ENCODE results near the gene BRD3. TPM values are rescaled to one million over a fixed set of nuclear protein-coding genes. Genes with fewer than 3 reads are reported as not detected.
"Not testable (repeated sequence)": the region's sequence is repeated elsewhere in the genome, so short reads cannot be mapped to it uniquely, and the experiment has no call there.

BRD3 gene
- polyA plus RNA-seq, 3 donors, result 45.0 to 52.4 (median 46.4) TPM

DNA sequence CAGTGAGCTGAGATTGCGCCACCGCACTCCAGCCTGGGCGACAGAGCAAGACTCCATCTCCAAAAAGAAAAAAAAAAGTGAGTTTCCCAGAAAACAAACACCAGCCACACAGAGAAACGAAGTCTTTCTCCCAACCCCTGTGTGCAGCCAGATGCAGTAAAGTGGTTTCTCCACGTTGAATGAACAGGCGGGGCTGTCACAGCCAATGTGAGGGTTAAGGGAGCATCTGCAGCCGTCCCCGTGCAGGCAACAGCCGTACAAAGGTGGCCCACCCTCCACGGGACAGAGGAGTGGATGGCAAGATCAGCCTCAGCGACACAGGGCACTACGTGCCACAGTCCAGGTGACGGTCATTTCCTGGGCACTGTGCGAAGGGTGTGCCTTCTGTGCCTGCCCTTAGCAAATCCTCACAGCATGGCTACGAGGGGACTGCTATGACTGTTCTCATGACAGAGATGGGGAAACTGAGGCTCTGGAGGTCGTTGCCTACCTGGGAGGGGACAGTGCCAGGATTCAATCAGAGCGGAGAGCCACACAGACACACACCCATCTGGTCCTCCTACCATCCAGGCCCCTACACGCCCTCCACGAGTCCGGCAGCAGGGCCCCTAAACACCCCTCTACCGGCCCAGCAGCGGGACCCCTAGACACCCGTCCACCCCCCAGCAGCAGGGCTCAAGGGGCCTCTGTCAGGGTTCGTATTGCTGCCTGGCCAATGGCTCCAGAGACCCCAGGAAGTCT lies 78.0 kb downstream of the BRD3 start:
- DNase-seq (ENCODE audit: extremely low read depth in 1 of 11, low read depth in 9 of 11, low spot score in 4 of 11), result no peak

DNA sequence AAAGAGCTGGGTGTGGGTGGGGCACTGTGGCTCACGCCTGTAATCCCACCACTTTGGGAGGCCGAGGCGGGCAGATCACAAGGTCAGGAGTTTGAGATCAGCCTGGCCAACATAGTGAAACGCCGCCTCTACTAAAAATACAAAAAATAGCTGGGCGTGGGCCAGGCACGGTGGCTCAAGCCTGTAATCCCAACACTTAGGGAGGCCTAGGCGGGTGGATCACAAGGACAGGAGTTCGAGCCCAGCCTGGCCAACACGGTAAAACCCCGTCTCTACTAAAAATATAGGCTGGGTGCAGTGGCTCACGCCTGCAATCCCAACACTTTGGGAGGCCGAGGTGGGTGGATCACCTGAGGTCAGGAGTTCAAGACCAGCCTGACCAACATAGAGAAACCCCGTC lies 79.1 kb downstream of the BRD3 start:
- not testable (repeated sequence) for DNase-seq (ENCODE audit: extremely low read depth in 1 of 11, low read depth in 9 of 11, low spot score in 4 of 11)

DNA sequence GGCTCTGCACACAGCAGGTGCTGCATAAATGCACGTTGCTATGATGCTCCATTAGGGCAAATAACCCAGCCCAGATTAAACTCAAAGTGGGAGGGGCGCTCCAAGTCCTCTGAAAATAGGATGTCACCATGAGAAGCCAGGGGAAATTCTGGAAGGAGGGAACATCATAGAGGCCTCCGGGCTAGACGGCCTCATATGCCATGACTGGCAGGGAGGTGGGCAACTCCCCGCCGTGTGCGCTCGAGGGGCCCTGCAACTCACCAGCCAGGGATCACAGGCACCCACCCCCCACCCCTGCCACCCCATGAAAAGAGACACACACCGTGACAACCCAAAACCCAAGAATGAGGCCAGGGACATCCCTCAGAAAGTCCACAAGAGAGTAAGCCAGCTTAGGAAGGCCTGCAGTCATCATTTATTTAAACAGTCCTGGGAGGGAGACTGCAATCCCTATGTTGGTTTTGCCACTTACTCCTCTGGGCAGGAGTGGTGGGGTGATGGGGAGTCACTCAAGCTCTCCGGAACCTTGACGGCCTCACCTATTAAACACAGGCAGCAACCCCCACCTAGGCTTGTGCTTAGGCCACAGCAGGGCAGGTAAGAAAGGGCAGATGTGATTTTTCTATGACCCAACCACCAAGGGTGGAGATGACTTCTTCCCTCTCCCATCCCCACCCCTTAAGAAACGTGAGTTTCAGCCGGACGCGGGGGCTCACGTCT lies 79.7 kb downstream of the BRD3 start:
- DNase-seq (ENCODE audit: extremely low read depth in 1 of 11, low read depth in 9 of 11, low spot score in 4 of 11), result no peak

DNA sequence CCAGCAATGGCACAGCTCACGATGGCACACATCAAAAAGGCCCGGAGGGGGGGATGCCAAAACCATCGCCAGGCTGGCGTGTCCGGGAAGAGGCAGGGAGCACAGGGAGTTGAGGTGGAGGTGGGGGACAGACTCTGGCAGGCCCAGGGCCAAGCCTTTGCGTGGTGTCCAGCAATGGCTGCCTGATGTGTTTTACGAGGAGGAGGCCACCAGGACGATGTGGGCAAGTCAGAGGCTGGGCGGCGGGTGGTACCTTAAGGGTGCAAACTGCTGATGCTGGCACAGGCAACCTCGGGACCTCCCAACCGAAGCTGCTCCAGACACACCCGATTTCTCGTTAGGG lies 80.4 kb downstream of the BRD3 start:
- no peak for DNase-seq (ENCODE audit: extremely low read depth in 1 of 11, low read depth in 9 of 11, low spot score in 4 of 11)

DNA sequence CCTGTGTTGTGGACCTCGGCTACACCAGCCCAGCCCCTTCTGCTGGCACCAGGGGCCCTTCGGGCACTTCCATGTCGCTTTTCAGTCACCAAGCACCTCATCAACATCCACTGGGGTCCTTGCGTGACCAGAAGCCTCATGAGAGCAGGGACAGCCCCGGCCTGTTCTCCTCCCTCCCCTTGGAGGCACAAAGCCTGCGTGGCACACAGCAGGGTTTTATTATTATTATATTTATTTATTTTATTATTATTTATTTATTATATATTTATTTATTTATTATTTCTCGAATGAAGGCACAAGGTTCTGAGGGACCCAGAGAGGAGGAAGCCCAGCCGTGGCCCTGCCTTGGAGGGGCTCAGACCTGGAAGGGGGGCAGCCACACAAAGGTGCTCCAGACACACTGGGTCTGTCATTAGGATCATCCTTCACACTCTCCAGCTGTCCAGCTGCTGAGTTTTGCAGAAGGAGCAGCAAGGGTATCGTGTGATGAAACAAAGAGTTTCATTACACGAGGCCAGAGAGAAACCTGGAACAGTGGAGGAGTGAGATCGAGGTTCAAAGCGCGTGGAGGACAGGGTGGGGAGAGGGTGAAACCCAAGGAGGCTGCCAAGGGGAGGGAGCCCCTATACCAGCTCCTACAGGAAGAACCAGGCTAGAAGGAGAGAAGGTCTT lies 80.9 kb downstream of the BRD3 start:
- DNase-seq (ENCODE audit: extremely low read depth in 1 of 11, low read depth in 9 of 11, low spot score in 4 of 11), result no peak

DNA sequence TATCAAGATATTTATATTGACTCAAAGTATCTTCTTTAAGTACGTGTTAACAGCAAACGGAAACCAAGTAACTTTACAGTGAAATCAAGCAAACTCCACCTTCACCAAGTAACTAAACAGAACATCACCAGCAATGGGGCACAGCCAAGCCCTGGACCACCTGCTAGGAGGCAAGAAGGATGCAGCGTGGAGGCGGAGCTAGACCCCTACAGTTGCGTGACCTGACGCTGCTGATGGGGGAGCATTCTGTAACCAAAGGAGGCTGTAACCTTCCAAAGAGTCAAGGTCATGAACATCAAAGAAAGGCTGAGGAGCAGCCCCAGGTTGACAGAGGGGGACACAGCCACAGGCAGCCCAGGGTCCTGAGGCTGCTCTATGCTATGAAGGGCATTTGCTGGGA lies 81.8 kb downstream of the BRD3 start:
- no peak for DNase-seq (ENCODE audit: extremely low read depth in 1 of 11, low read depth in 9 of 11, low spot score in 4 of 11)

DNA sequence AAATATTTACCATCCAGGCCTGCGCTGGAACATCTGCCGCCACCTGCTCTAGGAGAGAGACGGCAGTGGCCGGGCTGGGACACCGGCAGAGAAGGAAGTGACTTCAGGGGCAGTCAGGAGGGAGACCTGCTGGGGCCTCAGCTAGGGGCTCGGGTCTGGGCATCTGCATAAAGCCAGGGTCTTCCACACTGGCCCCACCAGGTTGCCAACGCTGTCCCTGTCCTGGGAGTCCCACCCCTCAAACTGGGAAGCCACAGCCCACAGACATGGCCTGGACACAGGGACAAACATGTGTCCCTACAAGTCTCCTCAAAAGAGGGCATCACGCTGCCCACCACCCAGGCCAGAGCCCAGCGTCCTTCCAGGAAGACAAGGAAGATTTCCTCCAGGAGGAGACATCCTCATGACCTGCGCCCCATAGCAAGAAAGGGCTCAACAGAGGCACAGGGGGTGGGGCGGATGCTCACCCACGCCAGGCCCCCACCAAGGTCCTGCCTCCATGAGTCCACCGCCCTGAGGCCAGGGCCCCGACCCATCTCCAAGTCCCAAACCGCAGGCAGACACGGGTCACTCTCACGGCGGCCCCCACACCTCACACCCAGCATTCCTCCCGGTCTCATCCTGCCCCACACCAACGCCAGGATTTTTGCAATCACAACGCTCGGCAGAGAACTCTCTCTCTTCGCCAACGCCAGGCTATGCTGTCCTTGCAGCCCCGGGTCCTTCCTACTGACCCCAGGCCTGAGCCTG lies 84.7 kb downstream of the BRD3 start:
- DNase-seq (ENCODE audit: extremely low read depth in 1 of 11, low read depth in 9 of 11, low spot score in 4 of 11), result no peak

DNA sequence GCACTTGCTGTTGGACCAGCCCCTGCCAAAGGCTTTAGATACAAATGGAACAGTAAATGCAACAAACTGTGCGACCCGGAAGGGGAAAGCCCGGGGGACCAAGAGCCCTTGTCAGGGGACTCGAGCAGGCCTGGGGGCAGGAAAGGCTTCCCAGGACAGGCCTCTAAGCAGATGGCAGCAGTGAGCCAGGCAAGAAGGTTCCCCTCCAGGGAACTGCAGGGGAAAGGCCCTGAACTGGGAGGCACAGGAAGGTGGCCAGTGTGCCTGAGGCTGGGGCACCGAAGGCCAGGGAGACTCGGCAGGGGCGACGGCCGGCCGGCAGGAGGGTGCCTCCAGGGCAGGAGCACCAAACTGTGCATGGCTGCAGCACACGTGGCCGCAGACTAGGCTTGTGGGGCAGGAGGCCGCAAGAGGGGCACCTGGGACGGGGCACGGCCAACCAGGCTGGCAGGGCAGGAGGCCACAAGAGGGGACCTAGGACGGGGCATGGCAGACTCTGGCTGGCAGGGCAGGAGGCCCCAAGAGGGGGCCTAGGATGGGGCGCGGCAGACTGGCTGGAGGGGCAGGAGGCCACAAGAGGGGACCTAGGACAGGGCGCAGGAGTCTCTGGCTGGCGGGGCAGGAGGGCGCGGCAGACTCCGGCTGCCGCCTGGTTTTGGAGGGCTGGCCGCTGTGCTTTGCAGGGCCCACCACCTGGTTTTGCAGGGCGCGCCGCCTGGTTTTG lies 85.7 kb downstream of the BRD3 start:
- no peak for DNase-seq (ENCODE audit: extremely low read depth in 1 of 11, low read depth in 9 of 11, low spot score in 4 of 11)

DNA sequence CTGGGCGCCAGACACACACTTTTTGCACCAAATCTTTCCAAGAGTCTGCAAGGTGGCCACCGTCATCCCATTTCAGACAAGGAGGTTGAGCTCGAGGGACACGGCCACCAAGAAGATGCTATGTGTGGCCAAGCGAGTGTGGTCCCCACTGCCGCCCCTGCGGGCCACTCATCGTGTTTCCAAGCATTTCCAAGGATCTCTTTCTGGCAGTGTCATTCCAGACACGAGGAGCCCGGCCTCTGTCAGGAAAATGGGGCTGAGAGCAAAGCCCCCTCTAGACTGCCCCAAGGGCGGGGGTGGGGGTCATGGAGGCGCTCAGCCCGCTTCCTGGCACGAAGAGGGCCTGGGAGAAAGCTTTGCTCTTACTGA lies 86.3 kb downstream of the BRD3 start:
- DNase-seq (ENCODE audit: extremely low read depth in 1 of 11, low read depth in 9 of 11, low spot score in 4 of 11), result no peak

DNA sequence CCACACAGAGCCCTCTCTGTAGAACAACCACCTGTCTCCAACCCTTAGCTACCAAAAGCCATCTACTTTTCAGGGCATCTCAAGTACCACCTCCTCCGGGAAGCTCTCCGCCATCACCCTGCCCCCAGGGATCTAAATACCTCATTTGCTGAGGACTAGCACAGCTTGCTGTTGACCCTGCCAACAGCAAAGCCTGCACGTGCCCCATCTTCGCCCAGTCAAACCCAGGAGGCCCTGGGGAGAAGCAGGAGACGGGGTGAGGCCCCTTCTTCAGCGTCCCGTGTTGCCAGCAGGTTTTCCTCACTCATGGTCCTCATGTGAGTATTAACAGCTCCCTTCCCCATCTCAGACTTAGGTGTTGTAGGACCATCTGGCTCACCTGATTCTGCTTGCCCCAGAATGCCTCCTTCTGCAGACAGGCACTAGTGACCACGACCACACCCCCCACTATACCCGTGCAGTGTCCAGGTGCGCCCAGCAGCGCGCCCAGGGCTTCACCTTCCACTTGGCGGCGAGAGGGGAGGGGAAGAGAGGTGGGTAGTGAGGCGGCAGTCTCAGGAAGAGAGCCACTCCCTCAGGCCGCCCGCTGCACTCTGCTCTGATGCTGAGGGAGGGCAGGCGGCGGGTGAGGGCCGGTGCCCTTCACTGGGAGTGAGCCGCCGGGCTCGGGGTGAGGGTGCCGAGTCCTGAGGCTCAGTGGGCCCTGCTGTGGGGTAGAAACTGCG lies 86.8 kb downstream of the BRD3 start:
- no peak for DNase-seq (ENCODE audit: extremely low read depth in 1 of 11, low read depth in 9 of 11, low spot score in 4 of 11)

Other genes with a start within 250 kb of the BRD3 start
- 10 to 100 TPM; 37.2 to 66.2 (median 40.4) TPM for gene VAV2, start 75.7 kb downstream of the BRD3 start, polyA plus RNA-seq (ENCODE audit: insufficient read length in 3 of 3)
- 10 to 100 TPM; 22.7 to 24.0 (median 23.4) TPM for gene BRD3OS, start 42.5 kb downstream of the BRD3 start, polyA plus RNA-seq (ENCODE audit: insufficient read length in 3 of 3)
- 10 to 100 TPM; 36.3 to 42.7 (median 36.9) TPM for gene WDR5, start 68.1 kb upstream of the BRD3 start, polyA plus RNA-seq (ENCODE audit: insufficient read length in 3 of 3)
- not detected for gene RNU6ATAC, start 96.5 kb upstream of the BRD3 start, polyA plus RNA-seq (ENCODE audit: insufficient read length in 3 of 3)